Thyroid gland (tissue), 4 donors: ENCODE results near the gene NCBP2. TPM values are rescaled to one million over a fixed set of nuclear protein-coding genes. Genes with fewer than 3 reads are reported as not detected.

Experiments used
- DNase-seq, 2 donors: peaks; one replicate each; pipeline ENCODE4 v3.0.0-alpha.2; 2019
- H3K27ac ChIP-seq, 3 donors: fragments of 200-600 bp; sonication (generic); 1 replicate in 2 of 3; 2 replicates in 1 of 3; pipeline ENCODE4 v1.5.1; 2016 to 2019; ENCODE audit warnings: mild to moderate bottlenecking in 1 of 3, moderate library complexity in 1 of 3
- H3K27me3 ChIP-seq: fragments of 200-600 bp; sonication (generic); one replicate; pipeline ENCODE4 v1.5.1; 2019
- H3K36me3 ChIP-seq, 2 donors: fragments of 200-600 bp; sonication (generic); one replicate each; pipeline ENCODE4 v1.5.1; 2016 to 2019
- H3K4me1 ChIP-seq, 2 donors: fragments of 200-600 bp; sonication (generic); one replicate each; pipeline ENCODE4 v1.5.1; 2017 to 2019
- H3K4me3 ChIP-seq, 3 donors: fragments of 200-600 bp; sonication (generic); replicated peaks in 1 of 3; 1 replicate in 2 of 3; 2 replicates in 1 of 3; pipeline ENCODE4 v1.5.1; 2016; ENCODE audit warnings: mild to moderate bottlenecking in 1 of 3
- H3K9me3 ChIP-seq: fragments of 200-600 bp; sonication (generic); one replicate; pipeline ENCODE4 v1.5.1; 2017
- CTCF ChIP-seq, 6 experiments: fragments of 200-600 bp in 3 of 6; fragments of 450-650 bp in 3 of 6; sonication (generic) in 3 of 6; IDR thresholded peaks; one replicate each; pipeline ENCODE4 v1.5.1; 2016 to 2019; ENCODE audit warnings: antibody characterized with exemption in 6 of 6, mild to moderate bottlenecking in 2 of 6, inconsistent platforms in 1 of 6, moderate library complexity in 1 of 6
- POLR2A ChIP-seq, 2 donors: fragments of 450-650 bp; IDR thresholded peaks; one replicate each; pipeline ENCODE4 v1.6.1; 2017; ENCODE audit warnings: antibody characterized with exemption in 2 of 2, mild to moderate bottlenecking in 2 of 2, moderate library complexity in 1 of 2
- WGBS, 2 donors: methylation state at CpG; one replicate each; pipeline ENCODE4 v1.1.5; 2017; 5-methylcytosine and 5-hydroxymethylcytosine counted together
- intact Hi-C: fragments of 100-400 bp; cut with DNase I; formaldehyde crosslinking; loops from one replicate; pipeline ENCODE4 v1.15.1; 2023
- total RNA-seq, 4 donors: library from RNA; depleted of rRNA; stranded (reverse); fragments of >200 nt; gene quantifications; one replicate each; pipeline ENCODE4 v1.2.3, GENCODE V29; 2016

Gene NCBP2
- total RNA-seq, 4 donors from 2014 or later = 42.4 to 61.3 (median 53.6) TPM

- TF ChIP-seq POLR2A (IDR thresholded peaks at IDR 0.05) (no peak), CTCF (IDR thresholded peaks at IDR 0.05) (no peak)
- Histone ChIP-seq H3K27me3 (no peaks in the 10 kb centered on the region), H3K36me3 (peaks cover 23% of the 10 kb centered on the region in 2 donors), H3K27ac (peak overlapping the region; percentile 51 to 79 (median 63)), H3K4me3 (peak overlapping the region; percentile 54 to 100 (median 96)), H3K4me1 (peaks cover 14 to 19% of the 10 kb centered on the region in 2 donors), H3K9me3 (no peaks in the 10 kb centered on the region)
- WGBS, 2 donors = 0 to 1% methylated on average over 14 to 30 of the region's 31 CpGs
- peak; percentile 43 to 54 for DNase-seq
- intact Hi-C loops = loop anchor here (2.0 kb wide), 1 partner anchor 73 kb away; no protein-coding TSS in a partner anchor
Observed at GRCh38 chr3:196941729-196942225, 551 bp downstream of the NCBP2 start.

GRCh38 chr3:196938576-196938975, 3.8 kb downstream of the NCBP2 start:
- TF ChIP-seq CTCF (IDR thresholded peaks at IDR 0.05) = no peak
- DNase-seq = no peak
- WGBS, 2 donors = 93 to 94% methylated on average over 5 of the region's 5 CpGs
- intact Hi-C loops = no loop called here
- Histone ChIP-seq H3K9me3 (no peaks in the 10 kb centered on the region), H3K4me1 (peaks cover 13 to 14% of the 10 kb centered on the region in 2 donors), H3K27me3 (no peaks in the 10 kb centered on the region), H3K36me3 (peaks cover 44 to 51% of the 10 kb centered on the region in 2 donors), H3K4me3 (no peak overlapping the region), H3K27ac (no peak overlapping the region)

GRCh38 chr3:196938124-196938523, 4.2 kb downstream of the NCBP2 start:
- no peak overlapping the region for H3K27ac ChIP-seq
- H3K27me3 ChIP-seq = no peaks in the 10 kb centered on the region
- H3K4me1 ChIP-seq = peaks cover 9 to 10% of the 10 kb centered on the region in 2 donors
- no peak for DNase-seq
- H3K9me3 ChIP-seq = no peaks in the 10 kb centered on the region
- H3K4me3 ChIP-seq = no peak overlapping the region
- intact Hi-C loops = no loop called here
- WGBS, 2 donors = 92 to 97% methylated on average over 2 of the region's 2 CpGs
- TF ChIP-seq CTCF (IDR thresholded peaks at IDR 0.05) (no peak), POLR2A (IDR thresholded peaks at IDR 0.05) (no peak)
- H3K36me3 ChIP-seq = peaks cover 48 to 54% of the 10 kb centered on the region in 2 donors

- Histone ChIP-seq H3K4me1 (peaks cover 5 to 8% of the 10 kb centered on the region in 2 donors), H3K36me3 (peaks cover 60 to 67% of the 10 kb centered on the region in 2 donors), H3K27ac (no peak overlapping the region), H3K9me3 (no peaks in the 10 kb centered on the region), H3K4me3 (no peak overlapping the region), H3K27me3 (no peaks in the 10 kb centered on the region)
- TF ChIP-seq POLR2A (IDR thresholded peaks at IDR 0.05) (no peak), CTCF (IDR thresholded peaks at IDR 0.05) (no peak)
- no peak for DNase-seq
- 91 to 92% methylated on average over 3 of the region's 3 CpGs for WGBS, 2 donors
- intact Hi-C loops = no loop called here
Observed at GRCh38 chr3:196936288-196936687, 6.0 kb downstream of the NCBP2 start.

GRCh38 chr3:196932600-196932999, 9.7 kb downstream of the NCBP2 start:
- Histone ChIP-seq H3K9me3 (no peaks in the 10 kb centered on the region), H3K27me3 (no peaks in the 10 kb centered on the region), H3K4me1 (no peaks in the 10 kb centered on the region), H3K27ac (no peak overlapping the region), H3K36me3 (peaks cover 50 to 60% of the 10 kb centered on the region in 2 donors), H3K4me3 (no peak overlapping the region)
- no peak for DNase-seq
- intact Hi-C loops = no loop called here
- TF ChIP-seq CTCF (IDR thresholded peaks at IDR 0.05) (no peak), POLR2A (IDR thresholded peaks at IDR 0.05) (no peak)
- 92 to 93% methylated on average over 3 of the region's 3 CpGs for WGBS, 2 donors
